SK-N-SH treated with all-trans-retinoic acid at 6 μM for 48 hours (cell line): ENCODE measurements around the gene TEX14.

Experiments
- ARNTL ChIP-seq: fragments of 450-650 bp; formaldehyde crosslinking; IDR thresholded peaks from 2 replicates; pipeline ENCODE4 v1.5.0; 2020; ENCODE audit warnings: low read depth, mild to moderate bottlenecking, moderate library complexity, borderline replicate concordance
- CSDC2 ChIP-seq: fragments of 250-450 bp; sonication (Bioruptor Pico); IDR thresholded peaks from 2 replicates; pipeline ENCODE4 v1.5.0; 2020; ENCODE audit warnings: mild to moderate bottlenecking, moderate library complexity
- CSRNP3 ChIP-seq: fragments of 250-450 bp; sonication (Bioruptor Pico); IDR thresholded peaks from 2 replicates; pipeline ENCODE4 v1.5.1; 2021; ENCODE audit warnings: mild to moderate bottlenecking, moderate library complexity
- ESRRG ChIP-seq: fragments of 250-450 bp; sonication (Bioruptor Pico); IDR thresholded peaks from 2 replicates; pipeline ENCODE4 v1.6.1; 2021; ENCODE audit warnings: mild to moderate bottlenecking
- GLIS3 ChIP-seq: fragments of 250-450 bp; sonication (Bioruptor Pico); IDR thresholded peaks from 2 replicates; pipeline ENCODE4 v1.5.0; 2020; ENCODE audit warnings: mild to moderate bottlenecking, moderate library complexity
- ISL1 ChIP-seq: fragments of 250-450 bp; sonication (Bioruptor Pico); IDR thresholded peaks from 2 replicates; pipeline ENCODE4 v2.1.2; 2022; ENCODE audit warnings: mild to moderate bottlenecking, moderate library complexity
- RARB ChIP-seq: fragments of 250-450 bp; sonication (Bioruptor Pico); IDR thresholded peaks from 2 replicates; pipeline ENCODE4 v1.8.0; 2021; ENCODE audit warnings: mild to moderate bottlenecking, moderate library complexity
- TCF4 ChIP-seq: fragments of 250-450 bp; sonication (Bioruptor Pico); IDR thresholded peaks from 2 replicates; pipeline ENCODE4 v1.8.0; 2021; ENCODE audit warnings: mild to moderate bottlenecking, moderate library complexity, borderline replicate concordance
- TOX ChIP-seq: fragments of 250-450 bp; sonication (Bioruptor Pico); IDR thresholded peaks from 2 replicates; pipeline ENCODE4 v1.8.0; 2021; ENCODE audit warnings: mild to moderate bottlenecking, moderate library complexity, borderline replicate concordance
- TSHZ2 ChIP-seq: fragments of 250-450 bp; sonication (Bioruptor Pico); IDR thresholded peaks from 2 replicates; pipeline ENCODE4 v1.5.0; 2020; ENCODE audit warnings: mild to moderate bottlenecking, moderate library complexity
- ZFP3 ChIP-seq: fragments of 250-450 bp; sonication (Bioruptor Pico); IDR thresholded peaks from 2 replicates; pipeline ENCODE4 v1.5.0; 2020; ENCODE audit warnings: mild to moderate bottlenecking, moderate library complexity
- ZFP30 ChIP-seq: fragments of 450-650 bp; formaldehyde crosslinking; IDR thresholded peaks from 2 replicates; pipeline ENCODE4 v1.5.0; 2022; ENCODE audit warnings: mild to moderate bottlenecking, moderate library complexity
- ZNF70 ChIP-seq: fragments of 450-650 bp; formaldehyde crosslinking; IDR thresholded peaks from 2 replicates; pipeline ENCODE4 v1.5.0; 2020; ENCODE audit warnings: mild to moderate bottlenecking, moderate library complexity
- TF ChIP-seq, protein P1 (sequence below): fragments of 250-450 bp; sonication (Bioruptor Pico); IDR thresholded peaks from 2 replicates; pipeline ENCODE4 v1.8.0; 2020; ENCODE audit warnings: mild to moderate bottlenecking, moderate library complexity, borderline replicate concordance

DNA sequence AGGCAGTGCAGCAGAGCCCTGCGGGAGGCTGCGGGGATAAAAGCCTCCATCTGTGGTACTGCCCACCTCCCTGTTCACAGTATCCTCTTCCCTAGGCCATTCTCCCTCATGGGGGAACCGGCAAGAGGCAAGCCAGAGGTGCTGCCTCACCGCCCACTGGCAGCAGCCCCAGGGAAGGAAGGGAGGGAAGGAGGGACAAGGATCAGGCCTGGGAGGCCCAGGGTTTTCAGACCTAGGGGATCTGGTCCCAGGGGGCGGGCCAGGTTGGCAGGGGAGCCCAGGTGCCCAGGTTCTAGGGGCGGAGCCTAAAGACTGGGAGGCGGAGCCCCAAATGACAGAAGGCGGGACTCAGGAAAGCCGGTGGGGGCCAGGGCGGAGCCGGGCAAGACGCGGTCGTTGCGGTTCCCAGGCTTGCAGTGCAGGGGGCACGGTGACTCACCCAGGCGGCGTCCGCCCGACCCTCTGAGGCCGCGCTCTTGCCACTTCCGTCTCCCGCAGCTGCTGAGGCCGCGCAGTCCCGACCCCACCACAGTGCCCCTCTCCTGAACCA lies 174.4 kb downstream of the TEX14 start:
- TF ChIP-seq ESRRG (CRISPR knock-in tag) (no peak), TSHZ2 (CRISPR knock-in tag) (no peak), ZNF70 (CRISPR knock-in tag) (no peak), ARNTL (CRISPR knock-in tag) (no peak), CSDC2 (CRISPR knock-in tag) (no peak), ZFP3 (no peak), RARB (CRISPR knock-in tag) (no peak), CSRNP3 (CRISPR knock-in tag) (no peak), TCF4 (CRISPR knock-in tag) (no peak), TOX (CRISPR knock-in tag) (no peak), ZFP30 (no peak), GLIS3 (CRISPR knock-in tag) (no peak), ISL1 (CRISPR knock-in tag) (no peak)
- TF ChIP-seq, protein P1, sequence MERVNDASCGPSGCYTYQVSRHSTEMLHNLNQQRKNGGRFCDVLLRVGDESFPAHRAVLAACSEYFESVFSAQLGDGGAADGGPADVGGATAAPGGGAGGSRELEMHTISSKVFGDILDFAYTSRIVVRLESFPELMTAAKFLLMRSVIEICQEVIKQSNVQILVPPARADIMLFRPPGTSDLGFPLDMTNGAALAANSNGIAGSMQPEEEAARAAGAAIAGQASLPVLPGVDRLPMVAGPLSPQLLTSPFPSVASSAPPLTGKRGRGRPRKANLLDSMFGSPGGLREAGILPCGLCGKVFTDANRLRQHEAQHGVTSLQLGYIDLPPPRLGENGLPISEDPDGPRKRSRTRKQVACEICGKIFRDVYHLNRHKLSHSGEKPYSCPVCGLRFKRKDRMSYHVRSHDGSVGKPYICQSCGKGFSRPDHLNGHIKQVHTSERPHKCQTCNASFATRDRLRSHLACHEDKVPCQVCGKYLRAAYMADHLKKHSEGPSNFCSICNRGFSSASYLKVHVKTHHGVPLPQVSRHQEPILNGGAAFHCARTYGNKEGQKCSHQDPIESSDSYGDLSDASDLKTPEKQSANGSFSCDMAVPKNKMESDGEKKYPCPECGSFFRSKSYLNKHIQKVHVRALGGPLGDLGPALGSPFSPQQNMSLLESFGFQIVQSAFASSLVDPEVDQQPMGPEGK (CRISPR knock-in tag): no peak
